Renal cortical epithelial cell (primary cell): ENCODE data around the gene ZCCHC18. TPM values are rescaled to one million over a fixed set of nuclear protein-coding genes. Genes with fewer than 3 reads are reported as not detected.

Experiments
- DNase-seq: peaks from one replicate; pipeline ENCODE4 v3.0.0-alpha.2; 2011; ENCODE audit warnings: low read depth
- total RNA-seq: library from RNA; depleted of rRNA; stranded (reverse); fragments of >200 nt; gene quantifications from 2 replicates; pipeline ENCODE4 v1.2.3, GENCODE V29; 2014

ZCCHC18 gene
- total RNA-seq, 1 donor from 2014 or later, result 2.9 TPM

DNA sequence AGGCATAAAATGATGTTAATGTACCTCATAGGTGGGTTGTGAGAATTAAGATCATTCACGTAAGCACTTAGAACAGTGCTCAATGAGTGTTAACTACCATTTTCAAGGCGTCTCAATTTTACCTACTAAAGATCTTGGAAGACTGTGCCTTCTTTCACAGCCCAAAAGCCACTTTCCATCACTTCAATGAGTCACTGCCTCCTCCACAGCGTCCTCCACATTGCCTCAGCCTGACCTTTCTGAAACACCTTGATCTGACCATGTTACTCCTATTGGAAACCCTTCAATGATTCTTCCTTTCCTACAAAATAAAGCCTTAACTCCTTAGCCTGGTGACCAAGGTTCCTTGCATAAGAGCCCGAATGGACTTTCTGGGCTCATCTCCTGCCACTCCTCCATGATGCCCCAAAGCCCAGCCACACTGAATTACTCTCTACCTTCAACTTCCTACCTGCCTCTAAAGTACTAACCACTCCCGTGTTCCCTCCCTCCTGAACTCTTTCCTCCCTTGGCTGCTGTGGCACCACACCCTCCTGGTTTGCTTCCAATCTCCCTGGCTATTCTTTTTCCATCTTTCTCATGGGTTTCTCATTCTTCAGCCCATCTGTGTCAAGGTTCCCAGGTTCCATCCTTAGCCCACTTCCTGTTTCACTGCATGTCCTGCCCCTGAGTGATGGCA lies 22.4 kb downstream of the ZCCHC18 start:
- DNase-seq, result no peak

GRCh38 chrX:104135677-104136076 lies 23.4 kb downstream of the ZCCHC18 start:
- DNase-seq, result peak; percentile 85

- DNase-seq, result peak; percentile 85
Measured at GRCh38 chrX:104136241-104137019, 24.1 kb downstream of the ZCCHC18 start.

DNA sequence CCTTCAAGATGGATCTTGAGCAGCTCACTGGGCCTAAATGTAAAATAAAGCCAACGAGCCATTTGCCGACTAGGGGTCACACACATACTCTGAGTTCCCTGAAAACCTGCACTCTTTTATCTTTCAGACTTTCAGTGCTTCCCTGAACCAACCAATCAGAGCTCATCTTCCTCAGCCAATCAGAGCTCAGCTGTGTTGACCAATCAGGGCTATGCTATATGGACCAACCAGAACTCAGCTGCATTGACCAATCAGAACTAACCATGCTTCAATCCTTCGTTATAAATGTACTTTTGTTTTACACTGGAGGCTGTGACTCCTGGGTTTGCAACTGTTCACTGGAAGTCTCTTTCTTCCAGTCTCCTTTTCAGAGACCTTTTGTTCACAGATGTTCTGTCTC lies 25.2 kb downstream of the ZCCHC18 start:
- no peak for DNase-seq

DNA sequence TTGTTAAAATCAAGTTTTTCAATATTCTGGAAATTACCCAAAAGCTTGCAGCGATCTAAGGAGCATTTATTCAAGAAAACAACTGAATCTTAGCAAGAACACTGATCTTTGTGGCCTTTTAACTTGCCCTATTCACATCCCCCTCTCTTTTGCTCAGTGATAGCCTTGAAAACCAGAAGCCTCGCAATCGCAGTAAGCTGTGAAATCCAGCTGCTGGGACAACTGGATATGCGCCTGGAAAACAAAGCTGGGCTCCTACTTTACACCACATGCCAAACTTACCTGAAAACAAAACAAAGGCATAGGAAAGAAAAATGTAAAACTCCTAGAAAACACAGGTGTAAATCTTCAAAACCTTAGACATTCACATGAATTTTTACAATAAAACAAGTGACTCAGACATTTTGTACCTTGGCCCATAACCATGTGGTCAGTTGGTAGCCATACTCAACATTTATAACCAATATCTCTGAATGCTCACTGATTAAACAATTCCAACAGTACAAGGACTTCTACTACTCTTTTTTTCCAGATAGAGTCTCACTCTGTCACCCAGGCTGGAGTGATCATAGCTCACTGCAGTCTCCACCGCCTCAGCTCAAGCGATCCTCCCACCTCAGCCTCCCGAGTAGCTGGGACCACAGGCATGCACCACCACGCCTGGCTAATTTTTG lies 28.9 kb downstream of the ZCCHC18 start:
- DNase-seq, result no peak

- DNase-seq, result no peak
Measured at GRCh38 chrX:104151037-104151436, 38.7 kb downstream of the ZCCHC18 start.

DNA sequence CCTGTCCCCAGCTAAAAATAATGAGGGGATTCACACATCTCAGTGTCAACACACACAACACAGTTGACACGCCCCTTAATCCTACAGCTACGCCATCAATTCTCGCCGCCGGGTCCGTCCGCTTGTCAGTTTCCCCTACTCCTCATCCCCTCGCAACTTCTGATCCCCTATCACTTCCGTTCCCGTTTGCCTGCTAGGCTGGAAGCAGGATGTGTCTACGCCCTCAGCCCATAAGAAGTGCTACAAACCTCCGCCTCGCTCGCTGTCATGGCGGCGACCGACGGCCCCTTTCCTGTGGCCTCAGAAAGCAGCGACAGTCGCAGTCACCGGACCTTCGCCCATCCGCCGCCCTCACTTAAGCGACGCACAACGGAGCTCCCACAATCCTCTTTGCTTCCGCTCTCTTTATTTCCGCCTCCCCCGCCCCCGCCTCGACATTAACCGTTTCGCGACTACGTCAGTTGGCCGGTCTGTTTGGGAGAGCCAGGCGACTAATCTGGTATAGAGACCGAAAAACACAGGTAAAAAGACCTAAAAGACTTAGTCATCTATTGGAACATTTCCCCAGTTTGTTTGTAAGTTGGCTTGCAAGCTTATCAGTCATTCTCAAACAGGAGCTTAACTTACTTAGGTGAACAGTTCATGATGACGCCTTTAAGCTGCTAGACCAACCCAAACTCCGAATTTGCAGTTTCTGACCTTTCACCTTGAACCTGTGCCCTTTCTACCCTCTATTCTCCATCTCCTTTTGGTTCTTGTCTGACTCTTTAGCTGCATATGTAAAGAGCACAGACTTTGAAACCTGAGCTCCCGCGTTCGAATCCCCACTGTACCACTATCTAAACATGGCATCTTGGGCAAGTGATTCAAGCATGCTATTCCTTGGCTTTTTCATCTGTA lies 44.6 kb downstream of the ZCCHC18 start, which contains the start of gene SLC25A53:
Gene SLC25A53 (minus strand): TSS at position 380 of the 900 bp plus-strand sequence. CDS start 51,752 bp downstream, outside the sequence.
- DNase-seq, result peak; percentile 57

Other genes with a start within 250 kb of the ZCCHC18 start
- 4.9 and 8.9 TPM in 2 replicates for gene TMSB15B, start 149.9 kb upstream of the ZCCHC18 start, total RNA-seq
- gene H2BW1, start 98.8 kb upstream of the ZCCHC18 start, total RNA-seq, result not detected in 2 replicates
- not detected in 2 replicates for gene H2BW2, start 72.6 kb upstream of the ZCCHC18 start, total RNA-seq
- 3.9 and 8.2 TPM in 2 replicates for gene TMSB15C, start 36.3 kb upstream of the ZCCHC18 start, total RNA-seq
- gene SLC25A53, start 44.5 kb downstream of the ZCCHC18 start, total RNA-seq, result 5.6 and 16.1 TPM in 2 replicates
- 59.9 and 77.5 TPM in 2 replicates for gene FAM199X, start 53.9 kb downstream of the ZCCHC18 start, total RNA-seq
- gene ESX1, start 142.4 kb downstream of the ZCCHC18 start, total RNA-seq, result not detected in 2 replicates